SK-N-DZ (cell line): ENCODE measurements around the gene THAP5. TPM values are rescaled to one million over a fixed set of nuclear protein-coding genes. Genes with fewer than 3 reads are reported as not detected.

Experiments used
- DNase-seq: peaks from one replicate; pipeline ENCODE4 v3.0.0-alpha.2; 2015; ENCODE audit warnings: low spot score
- polyA plus RNA-seq, 2 experiments: library from polyadenylated mRNA; depleted of rRNA; stranded (reverse); fragments of >200 nt; gene quantifications; 2 replicates each; pipeline ENCODE4 v1.2.3, GENCODE V29; 2014

Gene THAP5
- polyA plus RNA-seq (2014; cell fraction: cytosol; rRNA removed): 39.6 and 46.4 TPM in 2 replicates
- polyA plus RNA-seq (2014; cell fraction: nucleus; rRNA removed): 15.0 and 16.4 TPM in 2 replicates

DNA sequence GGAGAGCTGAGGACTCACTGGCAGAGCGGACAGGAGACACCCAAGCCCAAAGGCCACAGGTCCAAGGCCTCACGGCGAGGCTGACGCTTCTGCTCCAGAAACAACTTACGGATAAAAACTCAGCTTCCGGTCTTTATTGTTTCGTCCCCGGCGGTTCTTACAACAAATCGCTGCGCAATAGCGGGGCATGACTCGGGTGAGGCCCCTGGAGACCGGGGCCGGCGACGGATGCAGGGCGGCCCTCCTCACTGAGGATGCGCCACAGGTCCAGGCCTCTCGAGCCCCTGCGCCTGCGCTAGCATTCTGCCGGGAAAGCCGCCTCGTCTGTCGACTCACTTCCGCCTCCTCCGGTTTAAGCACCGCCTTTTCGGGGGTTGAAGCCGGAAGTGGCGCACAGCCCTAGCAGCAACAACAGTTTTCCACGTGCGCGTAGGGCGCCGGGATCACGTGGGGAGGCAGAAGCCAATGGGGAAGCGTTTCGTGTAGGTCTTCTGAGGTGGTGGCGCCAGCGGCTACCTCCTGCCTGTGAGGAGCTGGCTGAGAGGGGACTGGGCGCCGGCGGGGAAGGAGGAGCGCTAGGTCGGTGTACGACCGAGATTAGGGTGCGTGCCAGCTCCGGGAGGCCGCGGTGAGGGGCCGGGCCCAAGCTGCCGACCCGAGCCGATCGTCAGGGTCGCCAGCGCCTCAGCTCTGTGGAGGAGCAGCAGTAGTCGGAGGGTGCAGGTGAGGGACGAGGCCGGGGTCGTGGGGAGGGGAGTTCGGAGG lies at the start of gene THAP5, which contains the start of gene DNAJB9:
Gene THAP5 (minus strand): TSS at position 326 of the 765 bp plus-strand sequence. CDS start 137 bp downstream, at position 189.
Gene DNAJB9 (plus strand): TSS at position 494 of the 765 bp plus-strand sequence. CDS start 1,853 bp downstream, outside the sequence.
- DNase-seq: peak; percentile 100

GRCh38 chr7:108618056-108618455 lies 48.5 kb upstream of the THAP5 start:
- DNase-seq: no peak

GRCh38 chr7:108614896-108615295 lies 45.4 kb upstream of the THAP5 start:
- DNase-seq: no peak

- DNase-seq: no peak
Measured at GRCh38 chr7:108613949-108614381, 44.5 kb upstream of the THAP5 start.

DNA sequence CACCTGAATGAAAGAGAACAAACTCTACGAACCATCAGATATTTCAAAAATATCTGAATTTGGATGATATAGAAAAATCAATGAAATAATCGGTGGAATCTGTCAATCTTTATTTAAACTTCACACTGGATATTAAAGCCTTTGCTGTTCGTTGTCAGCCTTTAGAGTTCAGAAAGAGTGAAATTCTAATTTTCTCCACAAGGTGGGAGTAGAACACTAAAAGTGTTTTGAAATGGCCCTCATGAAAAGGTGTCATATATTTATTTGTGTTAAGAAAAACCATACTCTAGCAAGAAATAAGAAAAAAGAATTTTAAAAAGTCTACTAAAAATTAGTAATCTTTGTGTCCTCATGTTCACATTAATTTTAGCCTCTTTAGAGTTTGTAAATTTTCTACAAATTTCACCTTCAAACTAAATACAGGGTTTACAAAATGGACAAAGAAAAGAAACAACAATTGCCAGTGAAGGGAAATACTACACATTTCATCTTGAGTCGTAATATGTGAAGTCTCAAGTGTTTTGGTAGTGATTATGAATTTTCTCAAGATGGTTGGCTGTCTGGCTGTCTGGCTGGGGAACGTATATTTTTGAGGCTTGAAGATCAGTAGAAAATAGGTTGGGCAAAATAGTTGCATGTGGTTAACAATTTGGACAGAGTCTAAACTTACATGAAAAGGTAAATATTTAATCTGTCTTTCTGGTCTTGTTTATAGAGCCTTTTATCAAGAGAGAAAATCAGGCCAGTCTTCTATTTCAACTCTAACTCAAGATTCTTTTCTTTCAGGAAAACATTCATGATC lies 43.8 kb upstream of the THAP5 start:
- DNase-seq: peak; percentile 66

DNA sequence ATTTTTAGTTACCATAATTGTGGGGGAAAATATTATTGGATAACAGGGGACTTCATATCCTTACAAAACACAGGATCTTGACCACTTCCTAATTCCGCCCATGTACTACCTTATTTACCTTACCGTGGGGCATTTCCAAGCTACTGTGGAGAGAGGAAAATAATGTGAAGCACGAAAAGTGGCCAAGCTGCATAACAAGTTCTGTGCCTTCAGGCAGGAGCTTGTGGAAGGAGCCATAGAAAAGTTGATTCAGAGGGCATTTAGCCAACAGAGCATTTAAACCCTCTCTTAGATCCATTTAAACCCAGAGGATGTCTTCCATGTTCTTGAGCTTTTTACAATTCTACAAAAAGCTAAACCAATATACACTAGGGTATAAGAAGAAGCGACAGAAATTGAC lies 41.8 kb upstream of the THAP5 start:
- no peak for DNase-seq

- DNase-seq: no peak
Measured at GRCh38 chr7:108609643-108610042, 40.1 kb upstream of the THAP5 start.

- no peak for DNase-seq
Measured at GRCh38 chr7:108605559-108606201, 36.2 kb upstream of the THAP5 start.

DNA sequence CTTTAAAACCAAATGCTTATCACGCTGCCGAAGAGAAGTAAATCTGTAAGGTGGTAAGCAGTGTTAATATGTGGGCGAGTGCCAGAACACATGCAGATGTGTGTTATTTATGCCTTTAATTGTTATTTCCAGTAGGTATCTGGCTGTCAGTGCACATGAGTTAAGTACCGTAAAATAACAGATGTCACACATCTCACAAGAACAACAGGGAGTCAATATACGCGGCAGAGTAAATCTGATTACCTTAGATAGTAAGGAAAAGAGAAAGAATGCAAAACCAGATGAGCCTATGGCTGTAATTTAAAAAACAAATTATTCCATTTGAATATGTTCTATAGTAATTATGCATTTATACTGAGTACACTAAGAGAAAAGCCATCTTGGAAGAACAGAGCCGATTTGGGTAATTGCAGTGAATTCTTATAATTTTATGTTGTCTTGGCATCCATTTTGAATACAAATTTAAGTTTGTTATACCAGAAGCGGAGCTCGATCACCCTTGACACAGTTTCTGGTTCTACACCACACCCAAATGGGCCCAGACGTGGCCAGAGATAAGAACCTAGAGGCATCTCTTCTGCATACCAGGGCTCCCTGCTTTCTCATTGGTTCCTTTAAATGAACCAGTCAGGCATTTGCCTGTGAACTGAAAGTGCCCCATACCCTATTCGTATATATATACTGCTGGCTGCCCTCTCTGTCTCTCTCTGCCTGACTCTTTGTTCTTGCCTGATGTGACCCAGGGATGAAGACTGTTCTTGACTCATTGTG lies 35.0 kb upstream of the THAP5 start:
- no peak for DNase-seq

DNA sequence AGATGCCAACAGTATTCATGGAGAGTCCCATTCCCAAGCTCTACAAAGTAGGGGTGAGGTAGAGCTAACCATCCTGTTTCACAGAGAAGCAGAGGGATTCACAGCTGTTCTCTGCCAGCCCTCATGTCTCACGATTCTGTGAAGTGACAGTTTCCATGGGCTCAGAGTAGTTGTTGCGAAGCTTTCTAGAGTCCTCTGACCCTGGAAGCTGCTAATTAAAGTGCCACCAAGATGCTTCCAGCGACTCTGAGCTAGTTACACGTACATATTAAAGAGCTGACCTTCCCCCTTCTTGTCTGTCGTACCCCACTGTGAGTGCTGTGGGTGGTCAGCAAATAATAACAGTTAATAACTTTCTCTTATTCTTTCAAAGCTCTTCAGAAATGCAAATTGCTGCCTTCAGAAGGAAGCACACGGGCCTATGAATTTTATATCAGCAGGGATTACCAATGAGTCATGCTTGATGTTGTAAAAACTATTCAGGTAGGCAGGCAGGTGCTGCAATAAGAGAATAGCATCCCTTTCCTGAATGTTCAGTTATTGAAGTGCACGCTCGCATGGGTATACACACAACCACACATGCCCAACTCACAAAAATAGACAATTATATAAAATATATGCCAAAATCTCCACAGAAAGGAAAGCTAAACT lies 34.3 kb upstream of the THAP5 start:
- no peak for DNase-seq

DNA sequence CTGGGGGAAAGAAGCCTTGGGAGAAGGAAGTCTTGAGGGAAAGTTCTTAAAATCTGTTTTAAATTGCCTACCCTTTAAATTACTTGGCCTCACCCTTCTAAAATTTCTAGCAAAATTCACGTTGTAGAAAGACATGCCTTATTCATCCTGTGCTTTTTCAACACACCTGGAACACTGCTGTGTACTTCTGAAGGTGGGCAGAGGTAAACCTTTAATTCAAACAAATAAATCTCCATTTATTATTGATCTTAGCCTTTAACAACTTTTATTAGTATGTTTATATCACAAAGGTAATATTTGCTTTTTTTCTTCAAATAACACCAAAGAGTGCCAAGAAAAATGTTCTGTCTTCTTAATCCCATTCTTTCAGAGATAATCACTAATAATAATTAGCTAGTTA lies 30.9 kb upstream of the THAP5 start:
- no peak for DNase-seq

GRCh38 chr7:108598914-108599580 lies 29.5 kb upstream of the THAP5 start:
- DNase-seq: no peak

GRCh38 chr7:108598153-108598552 lies 28.6 kb upstream of the THAP5 start:
- no peak for DNase-seq

DNA sequence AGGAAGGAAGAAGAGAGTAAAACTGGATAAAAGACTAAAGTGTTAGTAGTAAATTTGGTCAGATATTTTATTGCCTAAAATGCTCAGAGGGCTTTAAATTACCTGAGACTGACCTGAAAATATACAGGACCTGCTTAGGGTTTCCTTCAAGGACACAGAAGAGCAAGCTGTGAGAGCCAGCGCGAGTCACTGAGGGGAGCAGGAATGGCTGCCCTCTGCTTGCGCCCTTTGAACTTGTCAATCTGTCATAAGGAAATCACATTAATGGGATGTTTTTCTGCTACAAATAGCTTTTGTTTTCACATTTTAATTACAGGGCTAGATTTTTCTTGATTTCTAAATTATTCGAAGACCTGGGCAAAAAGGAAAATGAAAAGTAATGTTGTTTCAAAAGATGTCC lies 27.1 kb upstream of the THAP5 start:
- no peak for DNase-seq

DNA sequence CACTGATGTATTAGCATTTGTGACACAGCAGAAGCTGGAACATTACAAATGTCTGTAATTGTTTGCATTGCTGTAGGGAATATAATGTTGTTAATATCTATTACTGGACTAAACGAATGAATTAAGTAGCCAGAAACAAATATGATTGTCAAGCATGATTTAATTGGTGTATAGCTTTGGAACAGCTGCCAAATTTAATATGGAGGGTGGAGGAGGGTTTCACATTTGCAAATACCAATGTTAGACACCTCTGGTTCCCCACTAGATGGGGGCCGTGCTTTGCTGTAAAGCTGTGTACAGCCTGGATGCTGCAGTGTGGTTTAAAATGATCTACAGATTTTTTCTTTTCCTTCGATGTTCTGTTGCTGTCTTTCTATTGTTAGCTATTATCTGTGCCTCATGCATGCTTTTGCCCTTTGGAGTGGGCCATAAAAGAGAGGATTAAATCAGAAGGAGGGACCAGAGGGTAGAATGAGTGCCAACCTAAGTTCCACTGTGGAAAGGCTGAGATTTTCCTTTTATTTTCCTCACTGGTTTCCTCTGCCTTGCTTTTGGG lies 23.2 kb upstream of the THAP5 start:
- DNase-seq: peak; percentile 63

GRCh38 chr7:108590606-108591005 lies 21.1 kb upstream of the THAP5 start:
- no peak for DNase-seq

GRCh38 chr7:108589874-108590273 lies 20.4 kb upstream of the THAP5 start:
- no peak for DNase-seq

- DNase-seq: no peak
Measured at GRCh38 chr7:108589199-108589598, 19.7 kb upstream of the THAP5 start.

- DNase-seq: no peak
Measured at GRCh38 chr7:108586274-108586710, 16.8 kb upstream of the THAP5 start.

GRCh38 chr7:108585843-108586242 lies 16.3 kb upstream of the THAP5 start:
- no peak for DNase-seq
